Renal cortical epithelial cell (primary cell): ENCODE measurements around the gene CTDNEP1. TPM values are rescaled to one million over a fixed set of nuclear protein-coding genes. Genes with fewer than 3 reads are reported as not detected.
"Not testable (repeated sequence)": the region's sequence is repeated elsewhere in the genome, so short reads cannot be mapped to it uniquely, and the experiment has no call there.

Source experiments
- DNase-seq: peaks from one replicate; pipeline ENCODE4 v3.0.0-alpha.2; 2011; ENCODE audit warnings: low read depth
- total RNA-seq: library from RNA; depleted of rRNA; stranded (reverse); fragments of >200 nt; gene quantifications from 2 replicates; pipeline ENCODE4 v1.2.3, GENCODE V29; 2014

Gene CTDNEP1
- total RNA-seq, 1 donor from 2014 or later, result 53.9 TPM

DNA sequence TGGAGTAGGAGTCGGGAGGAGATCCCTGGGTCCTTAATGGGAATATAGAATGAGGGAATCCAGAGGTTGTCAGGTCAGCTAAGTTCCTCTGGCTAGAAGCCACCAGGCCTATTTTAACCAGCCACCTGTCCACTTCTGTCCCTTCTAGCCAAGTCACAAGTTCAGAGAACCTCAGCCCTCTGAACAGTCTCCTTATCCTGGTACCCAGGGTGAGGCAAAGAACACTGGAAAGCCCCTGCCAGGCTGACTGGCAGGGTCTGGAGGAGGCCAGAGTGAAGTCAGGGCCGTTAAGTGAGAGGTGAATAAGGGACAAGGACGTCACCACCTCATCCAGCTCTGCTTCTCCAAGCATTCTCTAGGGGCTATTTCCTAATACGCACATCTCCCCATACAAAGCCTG lies 2.7 kb downstream of the CTDNEP1 start:
- DNase-seq, result no peak

DNA sequence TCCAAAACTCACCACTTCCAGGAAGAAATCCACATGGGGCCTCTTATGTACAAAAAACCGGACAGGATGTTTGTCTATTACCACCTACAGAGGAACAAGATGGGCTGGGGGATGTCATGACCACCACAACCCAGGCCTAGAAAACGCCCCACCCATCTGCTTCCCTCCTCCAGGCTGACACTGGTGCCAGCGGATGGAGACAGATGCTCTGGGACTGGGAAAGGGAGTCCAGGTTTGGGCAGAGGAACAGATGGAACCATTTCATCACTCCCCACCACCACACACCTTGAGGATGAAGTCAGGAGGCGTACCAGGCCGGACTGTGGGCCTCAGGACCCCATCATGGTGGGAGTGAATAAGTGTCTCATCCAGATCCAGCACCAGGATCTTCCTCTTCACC lies 4.8 kb downstream of the CTDNEP1 start:
- no peak for DNase-seq

DNA sequence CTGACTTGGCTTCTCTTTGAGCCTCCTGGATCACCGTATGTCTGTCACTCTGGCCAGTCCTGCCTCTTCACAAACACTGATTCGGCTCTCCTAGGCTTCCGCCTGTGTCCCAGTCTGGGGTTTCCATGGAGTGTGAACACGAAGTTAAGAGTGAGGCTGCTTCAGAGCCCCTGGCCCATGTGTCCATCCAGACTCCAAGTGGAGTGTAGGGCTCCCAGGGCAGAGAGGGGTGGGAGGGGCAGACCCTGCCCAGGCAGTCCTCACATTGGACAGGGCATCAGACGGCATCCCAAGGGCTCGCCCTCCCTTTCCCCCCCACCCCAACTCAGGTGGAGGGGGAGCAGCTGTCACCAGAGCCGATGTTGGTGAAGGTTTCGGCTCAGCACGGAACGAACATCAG lies 7.7 kb downstream of the CTDNEP1 start:
- not testable (repeated sequence) for DNase-seq

DNA sequence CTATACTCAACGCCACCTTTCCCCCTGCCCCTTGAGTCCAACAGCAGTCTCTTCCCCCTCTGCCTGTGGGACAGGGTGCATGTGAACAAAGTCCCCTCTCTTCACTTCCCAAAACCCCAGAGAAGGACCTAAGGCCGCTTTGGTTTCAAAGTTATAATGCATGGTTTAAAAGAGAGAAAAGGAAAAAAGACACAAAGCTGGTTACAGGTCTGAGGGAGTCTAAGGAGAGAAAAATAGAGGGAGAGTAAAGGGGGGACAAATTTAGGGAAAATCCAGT lies 8.1 kb downstream of the CTDNEP1 start:
- DNase-seq, result no peak

DNA sequence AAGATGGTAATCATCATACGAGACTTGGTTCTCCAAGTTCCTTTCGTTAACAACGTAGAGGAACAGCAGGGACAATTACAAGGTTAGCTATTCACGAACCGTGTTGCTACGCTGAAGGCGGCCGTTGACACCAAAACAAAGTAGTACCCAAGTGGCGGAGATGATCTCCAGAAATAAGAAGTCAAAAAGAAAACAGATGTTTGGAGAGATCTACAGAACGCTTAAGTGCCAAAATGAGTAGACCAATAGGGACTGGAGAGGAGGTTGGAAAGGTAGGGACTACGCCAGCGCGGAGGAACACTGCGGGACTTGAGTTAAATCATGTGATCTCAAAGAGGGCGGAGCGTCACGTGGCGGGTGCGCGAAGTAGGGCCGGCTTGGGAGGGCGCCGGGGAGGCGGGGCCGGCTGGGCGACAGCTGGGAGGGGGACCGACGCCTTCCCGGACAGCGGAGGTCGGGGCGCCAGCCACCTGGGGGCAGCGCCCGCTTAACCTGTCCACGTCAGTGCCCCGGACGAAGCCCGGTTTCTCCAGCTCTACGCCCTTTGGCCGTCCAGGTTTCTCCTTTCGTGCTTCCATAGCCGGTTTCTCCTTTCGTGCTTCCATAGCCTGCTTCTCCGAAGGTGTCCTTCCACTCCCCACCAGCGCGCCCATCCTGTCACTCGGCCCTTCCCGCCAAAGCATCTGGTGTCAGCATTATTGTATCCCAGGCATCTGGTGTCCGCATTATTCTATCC lies 8.6 kb downstream of the CTDNEP1 start:
- peak; percentile 84 for DNase-seq

DNA sequence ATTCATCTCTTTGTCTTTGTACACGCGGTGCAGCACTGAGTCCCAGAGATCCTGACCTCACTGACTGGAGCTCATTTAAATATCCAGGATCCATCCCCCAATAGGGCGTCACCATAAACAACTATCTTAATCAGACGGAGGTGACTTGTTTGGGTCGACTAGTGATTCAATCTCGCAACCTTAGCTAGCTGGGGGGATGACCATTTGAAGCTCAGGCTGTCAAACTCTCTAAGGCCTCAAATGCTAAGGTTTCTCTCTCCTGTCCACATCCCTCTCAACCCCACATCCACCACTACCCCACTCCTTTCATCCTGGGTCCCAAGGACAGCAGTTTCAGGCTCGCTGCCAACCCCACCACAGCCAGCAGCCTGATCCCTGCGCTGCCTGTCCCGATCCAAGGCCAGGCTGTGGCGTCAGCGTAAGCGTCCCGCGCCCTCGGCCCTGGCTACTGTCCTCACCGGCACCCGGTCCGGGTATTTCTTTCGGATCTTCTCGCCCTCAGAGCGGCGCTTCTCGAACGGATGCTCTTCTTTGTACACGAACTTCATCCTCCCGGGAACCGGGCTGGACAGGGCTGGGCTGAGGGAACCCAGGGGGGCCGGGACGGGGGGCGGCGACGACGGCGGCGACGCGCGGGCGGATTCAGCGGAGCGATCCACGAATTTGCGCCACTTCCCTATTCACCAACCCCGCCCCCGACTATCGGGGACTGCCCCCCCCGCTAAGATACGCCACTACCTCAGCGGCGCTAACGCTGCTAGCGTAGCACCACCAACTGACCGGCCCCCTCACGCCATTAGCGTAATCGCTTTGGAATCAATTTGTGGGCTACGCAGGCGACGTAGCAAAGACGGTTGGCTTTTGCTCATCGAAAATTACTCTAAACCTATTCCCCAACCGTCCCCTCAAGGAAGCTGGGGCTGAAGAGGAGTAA lies 9.5 kb downstream of the CTDNEP1 start, which contains the start of gene GABARAP:
Gene GABARAP, minus strand, starts transcription at position 667 of the 934 bp plus-strand sequence. Its CDS starts 119 bp downstream, at position 548.
- peak; percentile 71 for DNase-seq

- no peak for DNase-seq
These were observed 10.3 kb downstream of the CTDNEP1 start for GRCh38 chr17:7241090-7241733.

DNA sequence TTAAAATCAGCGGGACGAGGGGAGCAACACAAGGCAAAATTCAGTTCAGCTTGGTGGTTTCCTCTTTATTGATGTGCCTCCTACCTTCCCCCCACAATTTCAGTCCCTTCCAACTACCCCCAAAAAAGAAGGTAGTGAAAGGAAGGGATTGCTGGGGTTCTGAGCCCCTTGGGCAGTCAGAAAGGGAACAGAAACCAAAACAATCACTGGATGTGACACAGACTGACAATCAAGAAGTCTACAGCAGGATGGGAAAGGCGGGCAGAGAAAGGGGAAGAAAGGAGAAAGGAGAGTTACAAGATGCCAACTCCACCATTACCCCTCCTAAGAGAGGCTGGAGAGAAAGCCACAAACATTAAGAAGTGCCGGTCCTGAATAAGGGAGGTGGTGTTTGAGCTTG lies 11.2 kb downstream of the CTDNEP1 start:
- no peak for DNase-seq

DNA sequence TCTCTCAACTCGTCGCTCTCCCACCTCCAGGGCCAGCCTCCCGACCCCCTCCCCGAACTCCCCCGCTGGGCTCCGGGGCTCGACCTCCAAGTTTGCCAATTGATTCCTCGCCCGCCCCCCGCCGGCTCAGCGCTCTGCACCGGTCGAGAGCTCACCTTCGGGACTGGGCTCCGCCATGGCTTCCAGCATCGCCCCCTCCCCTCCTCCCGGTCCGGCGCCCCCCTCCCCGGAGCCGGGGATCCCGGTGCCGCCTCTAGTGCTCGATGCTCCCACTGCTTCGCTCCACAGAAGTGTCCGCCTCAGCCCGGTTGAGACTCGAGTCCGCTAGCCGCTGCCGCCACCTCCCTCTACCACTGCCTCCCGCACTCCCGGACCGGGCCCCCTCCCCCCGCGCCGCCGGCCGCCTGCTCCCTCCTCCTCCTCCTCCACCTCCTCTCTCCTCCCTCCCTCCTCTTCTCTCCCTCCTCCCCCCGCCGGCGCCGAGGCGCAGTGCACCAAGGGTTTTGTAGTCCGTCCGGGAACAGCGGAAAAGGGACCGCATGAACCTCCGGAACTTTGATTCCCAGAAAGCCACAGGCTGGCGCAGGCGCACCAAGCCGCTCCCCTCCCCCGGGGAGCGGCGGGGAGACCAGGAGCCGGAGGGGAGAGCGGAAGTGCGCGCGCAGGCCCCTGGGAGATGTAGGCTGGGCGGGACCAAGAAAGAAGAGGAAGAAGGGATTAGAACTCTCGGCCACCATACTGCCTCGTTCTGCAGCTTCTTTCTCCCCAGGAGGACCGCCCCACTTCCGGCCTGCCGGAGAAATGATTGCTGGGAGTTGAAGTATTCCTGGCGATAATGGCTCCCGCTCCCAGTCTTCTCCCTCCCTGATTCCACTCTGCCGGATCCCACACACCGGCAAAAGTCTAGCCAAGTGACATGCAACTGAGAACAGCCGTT lies 12.2 kb downstream of the CTDNEP1 start, which contains the start of gene PHF23:
Gene PHF23, minus strand, starts transcription at position 367 of the 937 bp plus-strand sequence. Its CDS starts 178 bp downstream, at position 189.
- DNase-seq, result peak; percentile 98

DNA sequence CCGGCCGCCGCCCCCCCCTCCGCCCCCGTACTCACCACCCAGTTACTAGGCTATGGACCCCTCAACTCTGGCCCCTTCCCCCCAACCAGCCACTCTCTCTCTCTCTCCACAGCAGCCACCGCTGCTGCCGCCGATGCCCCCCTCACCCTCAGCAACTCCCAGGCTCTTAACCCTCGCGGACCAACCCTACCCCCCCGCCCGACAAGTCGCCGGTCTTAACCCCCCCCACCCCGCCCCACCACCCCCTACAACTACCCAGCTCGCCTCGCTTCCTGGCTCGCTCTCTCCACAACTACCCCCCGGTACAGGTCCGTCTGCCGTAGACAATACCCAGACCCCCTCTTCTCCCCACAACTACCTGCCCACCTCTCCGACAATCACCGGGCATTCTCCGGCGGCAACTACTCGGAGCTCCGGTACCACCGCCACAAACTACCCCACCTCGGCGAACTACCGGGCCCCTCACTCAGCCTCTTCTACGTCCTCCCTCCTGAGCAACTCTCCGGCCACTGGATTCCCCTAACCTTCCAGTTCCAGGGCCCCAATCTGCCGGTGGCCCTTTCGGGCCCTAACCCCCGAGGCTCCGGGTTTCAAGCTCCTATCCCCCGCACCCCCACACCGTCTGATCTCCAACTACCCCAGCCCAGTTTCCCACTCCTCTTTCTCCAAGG lies 13.0 kb downstream of the CTDNEP1 start:
- no peak for DNase-seq

DNA sequence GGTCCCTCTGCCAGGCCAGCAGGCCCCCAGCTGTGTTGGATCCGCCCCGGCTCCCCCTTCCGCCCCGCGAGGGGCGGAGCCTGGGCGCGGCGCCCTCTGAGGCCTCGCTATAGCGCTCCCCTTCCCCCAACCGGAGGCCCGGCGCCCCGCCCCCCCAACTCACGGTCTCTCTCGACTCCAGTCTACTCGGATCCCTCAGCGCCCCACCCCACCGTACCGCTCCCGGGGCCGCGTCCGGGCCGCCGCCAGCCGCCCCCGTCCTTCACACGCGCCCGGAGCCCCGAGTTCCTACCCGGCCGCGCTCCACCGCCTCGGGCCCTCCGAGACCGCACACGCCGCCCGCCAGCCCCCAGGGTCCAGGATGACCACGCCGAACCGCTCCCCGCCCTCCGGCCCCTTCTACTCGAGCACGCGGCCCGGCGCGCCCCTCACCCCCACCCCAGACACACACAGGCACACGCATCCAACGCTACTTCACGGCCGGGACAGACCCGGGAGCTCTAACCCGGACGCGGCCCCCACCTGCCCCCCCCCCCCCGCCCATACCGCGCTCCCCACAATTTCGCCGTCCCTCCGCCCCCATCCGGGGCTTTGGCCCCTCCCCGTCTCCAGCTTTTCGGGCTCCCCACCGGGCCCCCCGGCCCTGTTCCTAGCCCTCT lies 13.6 kb downstream of the CTDNEP1 start:
- DNase-seq, result no peak

DNA sequence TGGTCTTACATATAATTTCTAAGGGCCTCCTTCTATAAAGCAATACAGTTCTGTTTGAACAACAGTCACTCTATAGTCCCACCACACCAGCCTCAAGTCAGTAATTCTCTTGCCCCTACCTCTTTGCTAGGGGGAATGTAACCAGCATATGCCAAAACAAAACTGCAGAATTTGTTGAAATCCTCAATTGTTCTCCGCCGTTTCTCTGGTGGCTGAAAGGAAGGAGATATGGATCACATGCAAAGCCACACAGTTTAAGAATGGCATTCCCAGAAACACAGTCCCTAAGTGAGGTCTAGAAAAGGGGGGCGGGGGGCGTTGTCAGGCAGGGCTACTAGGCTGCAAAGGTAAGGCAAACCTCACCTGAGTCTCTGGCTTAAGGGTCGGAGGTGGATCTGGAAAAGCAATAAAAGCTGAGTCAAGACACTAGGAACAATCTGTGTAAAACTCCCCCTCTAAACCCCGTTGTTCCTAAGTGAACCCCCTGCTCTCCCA lies 14.2 kb downstream of the CTDNEP1 start:
- DNase-seq, result no peak

- no peak for DNase-seq
These were observed 14.7 kb downstream of the CTDNEP1 start for GRCh38 chr17:7236808-7237207.

GRCh38 chr17:7235693-7236665 lies 15.6 kb downstream of the CTDNEP1 start:
- DNase-seq, result peak; percentile 58

GRCh38 chr17:7234083-7234951 lies 17.2 kb downstream of the CTDNEP1 start, which contains the start of gene DVL2:
Gene DVL2 (minus strand): TSS chr17:7234517. CDS start chr17:7234262, 255 bp downstream.
- peak; percentile 84 for DNase-seq

DNA sequence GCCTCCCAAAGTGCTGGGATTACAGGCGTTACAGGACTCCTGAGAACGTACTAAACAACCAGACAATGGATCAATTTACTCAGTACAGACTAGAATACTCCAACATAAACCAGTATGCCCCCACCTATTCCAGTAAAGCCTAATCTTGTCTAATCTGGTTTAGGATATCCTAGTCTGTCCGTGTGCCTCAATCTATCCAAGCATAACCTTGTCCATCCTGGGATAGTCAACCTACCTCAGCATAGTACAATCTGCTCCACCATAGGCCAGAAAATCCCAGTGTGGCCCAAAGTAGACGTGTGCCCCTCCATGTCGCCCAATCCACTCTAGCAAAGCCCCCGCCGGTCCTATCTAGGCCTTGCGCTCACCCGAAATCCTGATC lies 17.8 kb downstream of the CTDNEP1 start:
- DNase-seq, result peak; percentile 13

- no peak for DNase-seq
These were observed 19.4 kb downstream of the CTDNEP1 start for GRCh38 chr17:7232114-7232513.

DNA sequence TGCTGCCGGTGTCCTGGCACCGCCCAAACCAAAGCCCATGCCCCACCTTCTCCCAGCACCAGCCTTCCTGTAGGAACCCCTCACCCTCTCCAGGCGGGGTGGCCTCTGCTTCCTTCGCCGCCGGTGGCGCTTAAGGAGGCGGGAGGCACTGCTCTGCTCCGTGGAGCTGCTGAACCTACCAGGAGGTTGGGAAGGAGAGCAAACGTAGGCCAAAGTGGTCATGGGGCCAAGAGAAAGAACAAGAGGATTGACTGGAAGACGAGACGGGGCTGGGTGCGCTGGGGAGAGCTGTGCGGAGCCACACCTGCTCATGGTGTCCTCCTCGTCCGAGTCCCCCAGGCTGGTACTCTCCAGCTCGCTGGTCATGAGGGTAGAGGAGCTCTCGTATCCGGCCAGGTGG lies 22.0 kb downstream of the CTDNEP1 start:
- DNase-seq, result no peak
